Osteoblast (primary cell): ENCODE measurements around the gene KCTD2. TPM values are rescaled to one million over a fixed set of nuclear protein-coding genes. Genes with fewer than 3 reads are reported as not detected.

Experiments used
- DNase-seq: peaks from one replicate; pipeline ENCODE4 v3.0.0; 2011; ENCODE audit warnings: low spot score, mixed read lengths; ENCODE audit not compliant: insufficient read length; ENCODE audit errors: missing footprints
- H2AFZ ChIP-seq: 2 replicates; pipeline ENCODE4 v1.6.0; 2011; ENCODE audit warnings: mild to moderate bottlenecking, low read length
- H3K27ac ChIP-seq: 2 replicates; pipeline ENCODE4 v1.5.1; 2011; ENCODE audit warnings: mild to moderate bottlenecking, low read depth, low read length, moderate library complexity
- H3K27me3 ChIP-seq: 2 replicates; pipeline ENCODE4 v1.6.0; 2012; ENCODE audit warnings: mild to moderate bottlenecking, control low read depth, inconsistent platforms, low read length, moderate library complexity; ENCODE audit not compliant: insufficient read depth
- H3K36me3 ChIP-seq: 2 replicates; pipeline ENCODE4 v1.5.1; 2011; ENCODE audit warnings: mild to moderate bottlenecking, low read length, control low read depth, moderate library complexity; ENCODE audit not compliant: insufficient read depth
- H3K4me1 ChIP-seq: 2 replicates; pipeline ENCODE4 v1.5.1; 2011; ENCODE audit warnings: mild to moderate bottlenecking, low read length, control low read depth, moderate library complexity; ENCODE audit not compliant: insufficient read depth
- H3K4me2 ChIP-seq: 2 replicates; pipeline ENCODE4 v1.6.0; 2011; ENCODE audit warnings: mild to moderate bottlenecking, low read length; ENCODE audit not compliant: insufficient read depth
- H3K4me3 ChIP-seq: fragments of 200-600 bp; sonication (generic); 3 replicates; pipeline ENCODE4 v1.5.1; 2012; ENCODE audit warnings: mild to moderate bottlenecking, low read length, inconsistent platforms; ENCODE audit not compliant: insufficient read depth
- H3K79me2 ChIP-seq: 2 replicates; pipeline ENCODE4 v1.6.0; 2012; ENCODE audit warnings: mild to moderate bottlenecking, low read length, control low read depth, inconsistent platforms; ENCODE audit not compliant: insufficient read depth
- H3K9me3 ChIP-seq: 2 replicates; pipeline ENCODE4 v1.5.1; 2011; ENCODE audit warnings: low read depth, low read length, control low read depth
- H4K20me1 ChIP-seq: 2 replicates; pipeline ENCODE4 v1.6.0; 2012; ENCODE audit warnings: mild to moderate bottlenecking, low read length, control low read depth; ENCODE audit not compliant: insufficient read depth
- total RNA-seq: library from RNA; depleted of rRNA; stranded (reverse); fragments of >200 nt; gene quantifications from 2 replicates; pipeline ENCODE4 v1.2.3, GENCODE V29; 2012
- TF ChIP-seq, protein P1 (sequence below): IDR thresholded peaks from 2 replicates; pipeline ENCODE4 v1.5.1; 2011; ENCODE audit warnings: mild to moderate bottlenecking, low read depth, low read length, moderate library complexity; ENCODE audit errors: extremely low read depth

Gene KCTD2
- total RNA-seq, 1 donor: 20.3 TPM

DNA sequence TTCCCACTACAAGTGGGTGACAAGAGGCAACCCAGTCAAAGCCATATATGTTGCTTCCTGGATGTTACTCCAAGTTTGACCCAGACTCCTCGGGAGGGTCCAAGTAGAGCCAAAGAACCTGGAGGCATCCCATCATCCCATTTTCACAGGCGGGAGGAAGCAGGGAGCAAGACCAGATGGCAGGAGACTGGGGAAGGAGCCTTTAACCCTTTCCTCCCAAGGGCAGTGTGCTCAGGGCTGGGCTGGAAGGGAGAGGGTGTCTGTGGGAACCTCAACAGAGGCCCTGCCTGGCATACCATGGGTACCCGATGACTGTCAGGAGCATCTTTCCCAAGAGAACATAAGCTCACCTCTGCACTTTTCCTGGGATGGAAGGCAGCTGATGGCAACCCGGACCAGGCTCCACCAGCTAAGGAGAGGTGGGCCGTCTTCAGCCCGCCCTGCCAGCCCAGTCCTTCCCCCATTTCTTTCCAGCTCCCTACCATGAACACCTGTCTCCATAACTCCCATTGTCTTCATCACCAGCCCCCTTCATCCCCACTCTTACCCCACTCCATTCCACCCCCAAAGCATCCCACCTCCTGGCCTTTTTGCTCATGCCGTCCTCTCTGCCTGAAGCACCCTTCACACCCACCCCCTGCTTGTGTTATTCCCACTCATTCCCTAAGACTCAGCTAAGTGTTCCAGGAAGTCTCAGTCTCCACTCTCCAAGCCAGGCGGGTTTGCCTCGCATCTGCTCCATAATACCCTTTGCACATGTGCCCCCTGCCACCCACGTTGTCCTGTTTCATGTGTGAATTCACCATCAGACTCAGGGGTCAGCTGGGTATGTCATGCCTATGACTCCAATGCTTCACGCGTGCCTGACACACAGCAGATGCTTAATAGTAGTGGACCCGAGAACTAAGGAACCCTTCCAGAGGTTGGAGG lies 34.9 kb downstream of the KCTD2 start:
- peak; percentile 67 for DNase-seq
- H3K27ac ChIP-seq: no peak overlapping the region
- no peaks in the 10 kb centered on the region for H3K9me3 ChIP-seq
- H3K4me1 ChIP-seq: peaks cover 51% of the 10 kb centered on the region
- no peak overlapping the region for H3K4me3 ChIP-seq
- H2AFZ ChIP-seq: no peak overlapping the region
- no peak overlapping the region for H3K4me2 ChIP-seq
- no peaks in the 10 kb centered on the region for H4K20me1 ChIP-seq
- TF ChIP-seq, protein P1, sequence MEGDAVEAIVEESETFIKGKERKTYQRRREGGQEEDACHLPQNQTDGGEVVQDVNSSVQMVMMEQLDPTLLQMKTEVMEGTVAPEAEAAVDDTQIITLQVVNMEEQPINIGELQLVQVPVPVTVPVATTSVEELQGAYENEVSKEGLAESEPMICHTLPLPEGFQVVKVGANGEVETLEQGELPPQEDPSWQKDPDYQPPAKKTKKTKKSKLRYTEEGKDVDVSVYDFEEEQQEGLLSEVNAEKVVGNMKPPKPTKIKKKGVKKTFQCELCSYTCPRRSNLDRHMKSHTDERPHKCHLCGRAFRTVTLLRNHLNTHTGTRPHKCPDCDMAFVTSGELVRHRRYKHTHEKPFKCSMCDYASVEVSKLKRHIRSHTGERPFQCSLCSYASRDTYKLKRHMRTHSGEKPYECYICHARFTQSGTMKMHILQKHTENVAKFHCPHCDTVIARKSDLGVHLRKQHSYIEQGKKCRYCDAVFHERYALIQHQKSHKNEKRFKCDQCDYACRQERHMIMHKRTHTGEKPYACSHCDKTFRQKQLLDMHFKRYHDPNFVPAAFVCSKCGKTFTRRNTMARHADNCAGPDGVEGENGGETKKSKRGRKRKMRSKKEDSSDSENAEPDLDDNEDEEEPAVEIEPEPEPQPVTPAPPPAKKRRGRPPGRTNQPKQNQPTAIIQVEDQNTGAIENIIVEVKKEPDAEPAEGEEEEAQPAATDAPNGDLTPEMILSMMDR: no peak
- no peaks in the 10 kb centered on the region for H3K27me3 ChIP-seq
- no peaks in the 10 kb centered on the region for H3K79me2 ChIP-seq
- no peaks in the 10 kb centered on the region for H3K36me3 ChIP-seq

- no peak overlapping the region for H3K4me3 ChIP-seq
- no peaks in the 10 kb centered on the region for H3K9me3 ChIP-seq
- peaks cover 51% of the 10 kb centered on the region for H3K4me1 ChIP-seq
- no peaks in the 10 kb centered on the region for H3K36me3 ChIP-seq
- H3K79me2 ChIP-seq: no peaks in the 10 kb centered on the region
- TF ChIP-seq, protein P1: no peak
- no peaks in the 10 kb centered on the region for H3K27me3 ChIP-seq
- DNase-seq: peak; percentile 35
- H4K20me1 ChIP-seq: no peaks in the 10 kb centered on the region
- no peak overlapping the region for H2AFZ ChIP-seq
- H3K27ac ChIP-seq: no peak overlapping the region
- no peak overlapping the region for H3K4me2 ChIP-seq
Observed at GRCh38 chr17:75082683-75083082, 35.7 kb downstream of the KCTD2 start.

GRCh38 chr17:75084039-75084660 lies 37.1 kb downstream of the KCTD2 start:
- TF ChIP-seq, protein P1: no peak

More at GRCh38 chr17:75084039-75084660, 37.1 kb downstream of the KCTD2 start:
- Histone ChIP-seq H2AFZ (peak overlapping the region; percentile 47), H3K4me1 (peaks cover 47% of the 10 kb centered on the region), H3K27ac (no peak overlapping the region), H3K4me3 (no peak overlapping the region), H3K79me2 (peaks cover 3% of the 10 kb centered on the region), H3K9me3 (no peaks in the 10 kb centered on the region), H3K36me3 (no peaks in the 10 kb centered on the region), H3K4me2 (peak overlapping the region; percentile 32), H4K20me1 (no peaks in the 10 kb centered on the region), H3K27me3 (no peaks in the 10 kb centered on the region)
- peak; percentile 80 for DNase-seq
